Cardiac fibroblast (primary cell): Measurements from ENCODE around the gene PITRM1.
A peak's percentile ranks its signal among the peaks of the same experiment; 100 is the strongest.

Source experiments
- DNase-seq, 2 donors: peaks; one replicate each; pipeline versions ENCODE4 v3.0.0 to v3.0.0-alpha.2; 2010; ENCODE audit warnings: low read depth in 2 of 2
- H3K4me3 ChIP-seq, 2 donors: replicated peaks in 1 of 2; 1 replicate in 1 of 2; 2 replicates in 1 of 2; pipeline ENCODE4 v1.5.1; 2011; ENCODE audit warnings: low read depth in 2 of 2, low read length in 2 of 2, mild to moderate bottlenecking in 2 of 2, moderate library complexity in 1 of 2
- CTCF ChIP-seq: IDR thresholded peaks from one replicate; pipeline ENCODE4 v1.5.1; 2011; ENCODE audit warnings: low read depth, mild to moderate bottlenecking, low read length, inconsistent platforms

The PITRM1 gene

GRCh38 chr10:3140280-3140679 is 32.3 kb downstream of the PITRM1 start:
- no peak for TF ChIP-seq CTCF
- peak in 1 of 2 donors; percentile 20 for DNase-seq
- H3K4me3 ChIP-seq, result no peak overlapping the region

- no peak overlapping the region for H3K4me3 ChIP-seq
- DNase-seq, result no peak
- no peak for TF ChIP-seq CTCF
Observed at GRCh38 chr10:3139216-3139910, 33.2 kb downstream of the PITRM1 start.

GRCh38 chr10:3137958-3138726 is 34.4 kb downstream of the PITRM1 start:
- no peak overlapping the region for H3K4me3 ChIP-seq
- DNase-seq, result no peak
- TF ChIP-seq CTCF, result no peak

GRCh38 chr10:3136763-3137611 is 35.6 kb downstream of the PITRM1 start:
- no peak for TF ChIP-seq CTCF
- no peak overlapping the region for H3K4me3 ChIP-seq
- DNase-seq, result peak; percentile 91 to 93

GRCh38 chr10:3136336-3136735 is 36.2 kb downstream of the PITRM1 start:
- peak; percentile 50 to 53 for DNase-seq
- no peak for TF ChIP-seq CTCF
- H3K4me3 ChIP-seq, result no peak overlapping the region

GRCh38 chr10:3135006-3135405 is 37.6 kb downstream of the PITRM1 start:
- no peak for TF ChIP-seq CTCF
- no peak for DNase-seq
- no peak overlapping the region for H3K4me3 ChIP-seq
